ENCODE measurements around the gene LHX5. TPM values are rescaled to one million over a fixed set of nuclear protein-coding genes. Genes with fewer than 3 reads are reported as not detected.
"Not testable (repeated sequence)": the region's sequence is repeated elsewhere in the genome, so short reads cannot be mapped to it uniquely, and the experiment has no call there.

The LHX5 gene
- total and polyA plus RNA-seq, 12 donors, result not detected

DNA sequence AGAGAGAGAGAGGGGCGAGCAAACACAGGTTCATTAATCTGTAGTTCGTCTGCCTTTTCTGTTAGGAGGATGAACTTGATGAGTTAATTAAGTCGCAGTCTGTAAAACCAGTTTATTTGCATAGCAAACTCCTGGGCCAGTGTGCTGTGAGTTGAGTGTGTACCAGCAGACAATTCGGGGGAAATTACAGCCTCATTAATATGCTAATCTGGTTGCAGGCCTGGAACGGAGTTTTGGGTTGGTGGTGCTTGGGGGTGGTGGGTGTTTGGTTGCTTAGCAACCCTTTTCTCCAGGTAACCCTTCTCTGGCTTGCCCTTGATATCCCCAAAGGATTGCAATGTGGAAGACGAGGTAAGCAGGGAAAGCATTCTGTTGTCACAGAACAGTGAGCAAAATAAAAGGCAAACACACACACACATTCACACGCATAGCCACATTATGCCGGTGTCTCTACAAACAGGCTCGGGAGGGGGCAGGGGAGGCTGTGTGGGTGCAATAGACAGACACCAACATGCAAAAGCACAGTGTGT, 29.2 kb upstream of the LHX5 start:
- peaks cover 0 to 18% (median 0%) of the 10 kb centered on the region in 11 donors for H3K9me3 ChIP-seq
- intact Hi-C loops (cut with DNase I), result no loop called here
- H3K27me3 ChIP-seq, result peaks cover 0 to 72% (median 62%) of the 10 kb centered on the region in 7 donors
- 22 to 26% methylated on average over 9 of the region's 9 CpGs for WGBS, 2 donors
- H3K4me3 ChIP-seq, result no peak overlapping the region
- TF ChIP-seq, protein P1, sequence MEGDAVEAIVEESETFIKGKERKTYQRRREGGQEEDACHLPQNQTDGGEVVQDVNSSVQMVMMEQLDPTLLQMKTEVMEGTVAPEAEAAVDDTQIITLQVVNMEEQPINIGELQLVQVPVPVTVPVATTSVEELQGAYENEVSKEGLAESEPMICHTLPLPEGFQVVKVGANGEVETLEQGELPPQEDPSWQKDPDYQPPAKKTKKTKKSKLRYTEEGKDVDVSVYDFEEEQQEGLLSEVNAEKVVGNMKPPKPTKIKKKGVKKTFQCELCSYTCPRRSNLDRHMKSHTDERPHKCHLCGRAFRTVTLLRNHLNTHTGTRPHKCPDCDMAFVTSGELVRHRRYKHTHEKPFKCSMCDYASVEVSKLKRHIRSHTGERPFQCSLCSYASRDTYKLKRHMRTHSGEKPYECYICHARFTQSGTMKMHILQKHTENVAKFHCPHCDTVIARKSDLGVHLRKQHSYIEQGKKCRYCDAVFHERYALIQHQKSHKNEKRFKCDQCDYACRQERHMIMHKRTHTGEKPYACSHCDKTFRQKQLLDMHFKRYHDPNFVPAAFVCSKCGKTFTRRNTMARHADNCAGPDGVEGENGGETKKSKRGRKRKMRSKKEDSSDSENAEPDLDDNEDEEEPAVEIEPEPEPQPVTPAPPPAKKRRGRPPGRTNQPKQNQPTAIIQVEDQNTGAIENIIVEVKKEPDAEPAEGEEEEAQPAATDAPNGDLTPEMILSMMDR (IDR thresholded peaks at IDR 0.05), result no peak
- DNase-seq (no peak), ATAC-seq (no peak)
- H3K4me1 ChIP-seq, result no peaks in the 10 kb centered on the region
- H3K36me3 ChIP-seq, result no peaks in the 10 kb centered on the region
- H3K27ac ChIP-seq, result no peak overlapping the region

DNA sequence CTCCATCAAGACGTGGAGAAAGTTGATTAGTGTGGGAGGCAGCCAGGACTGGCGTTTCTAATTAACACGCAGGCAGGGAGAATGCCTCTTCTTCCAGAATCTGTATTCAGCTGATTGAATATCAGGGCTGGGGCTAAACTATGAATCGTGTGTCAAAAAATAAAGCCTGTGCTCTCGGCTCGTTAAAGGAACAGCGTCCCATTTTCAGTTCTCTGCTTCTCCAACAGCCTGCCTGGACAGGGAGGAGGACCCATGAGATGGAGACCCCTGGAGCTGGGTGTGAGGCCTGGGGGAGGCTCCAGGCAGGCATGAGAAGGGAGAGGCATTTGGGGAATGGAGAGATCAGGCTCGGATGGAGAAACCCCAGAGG, 28.6 kb upstream of the LHX5 start:
- Histone ChIP-seq H3K4me1 (no peaks in the 10 kb centered on the region), H3K9me3 (peaks cover 0 to 18% (median 0%) of the 10 kb centered on the region in 11 donors), H3K27ac (no peak overlapping the region), H3K27me3 (peaks cover 0 to 68% (median 56%) of the 10 kb centered on the region in 7 donors), H3K36me3 (no peaks in the 10 kb centered on the region), H3K4me3 (no peak overlapping the region)
- intact Hi-C loops (cut with DNase I), result no loop called here
- DNase-seq (no peak), ATAC-seq (no peak)
- WGBS, 2 donors, result 20 to 25% methylated on average over 8 of the region's 8 CpGs
- TF ChIP-seq, protein P1 (IDR thresholded peaks at IDR 0.05), result no peak

DNA sequence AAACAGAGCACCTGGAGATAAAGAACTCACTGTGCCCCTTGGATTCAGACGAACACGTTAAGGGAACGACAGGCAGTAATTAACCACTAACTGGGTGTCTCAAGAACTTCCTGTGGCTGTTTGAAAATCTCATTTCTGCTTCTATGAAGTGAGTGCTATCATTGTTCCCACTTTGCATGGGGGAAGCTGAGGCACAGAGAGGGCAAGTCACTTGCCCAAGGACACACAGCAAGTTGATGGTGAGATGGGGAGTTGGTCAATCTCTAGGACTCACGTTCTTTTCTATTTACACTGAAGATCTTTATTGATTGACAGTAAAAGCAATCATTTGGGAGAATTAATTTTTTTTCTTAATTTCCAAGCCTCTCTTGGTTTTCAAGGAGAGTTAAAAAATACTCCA, 26.8 kb upstream of the LHX5 start:
- Histone ChIP-seq H3K4me1 (no peaks in the 10 kb centered on the region), H3K9me3 (peaks cover 0 to 8% (median 0%) of the 10 kb centered on the region in 11 donors), H3K36me3 (no peaks in the 10 kb centered on the region), H3K27me3 (peaks cover 0 to 72% (median 57%) of the 10 kb centered on the region in 7 donors), H3K4me3 (no peak overlapping the region), H3K27ac (no peak overlapping the region)
- 55 to 58% methylated on average over 4 of the region's 4 CpGs for WGBS, 2 donors
- DNase-seq (no peak), ATAC-seq (no peak)
- intact Hi-C loops (cut with DNase I), result no loop called here
- TF ChIP-seq, protein P1 (IDR thresholded peaks at IDR 0.05), result no peak

DNA sequence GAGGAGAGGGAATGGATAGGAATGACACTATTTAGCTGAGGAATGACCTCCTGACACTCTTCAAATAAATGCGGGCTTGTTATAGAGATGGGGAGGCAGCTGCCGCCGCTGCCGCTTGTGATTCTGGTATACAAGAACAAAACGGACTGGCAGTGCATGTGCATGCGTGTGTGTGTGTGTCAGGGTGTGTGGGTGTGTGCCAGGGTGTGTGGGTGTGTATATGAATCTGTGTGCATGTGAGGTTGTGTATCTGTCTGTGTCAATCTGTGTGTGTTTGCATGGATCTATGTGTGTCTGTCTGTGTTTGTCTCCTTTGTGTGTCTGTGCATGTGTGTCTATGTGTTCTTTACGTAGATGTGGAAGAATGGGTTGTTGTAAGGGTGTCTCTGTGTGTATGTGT, 26.0 kb upstream of the LHX5 start:
- Histone ChIP-seq H3K36me3 (no peaks in the 10 kb centered on the region), H3K27me3 (peaks cover 0 to 67% (median 50%) of the 10 kb centered on the region in 7 donors), H3K4me3 (no peak overlapping the region), H3K4me1 (no peaks in the 10 kb centered on the region), H3K27ac (no peak overlapping the region), H3K9me3 (peaks cover 0 to 6% (median 0%) of the 10 kb centered on the region in 11 donors)
- intact Hi-C loops (cut with DNase I), result no loop called here
- 57 to 58% methylated on average over 7 of the region's 7 CpGs for WGBS, 2 donors
- no peak for DNase-seq
- no peak for ATAC-seq
- TF ChIP-seq, protein P1 (IDR thresholded peaks at IDR 0.05), result no peak

DNA sequence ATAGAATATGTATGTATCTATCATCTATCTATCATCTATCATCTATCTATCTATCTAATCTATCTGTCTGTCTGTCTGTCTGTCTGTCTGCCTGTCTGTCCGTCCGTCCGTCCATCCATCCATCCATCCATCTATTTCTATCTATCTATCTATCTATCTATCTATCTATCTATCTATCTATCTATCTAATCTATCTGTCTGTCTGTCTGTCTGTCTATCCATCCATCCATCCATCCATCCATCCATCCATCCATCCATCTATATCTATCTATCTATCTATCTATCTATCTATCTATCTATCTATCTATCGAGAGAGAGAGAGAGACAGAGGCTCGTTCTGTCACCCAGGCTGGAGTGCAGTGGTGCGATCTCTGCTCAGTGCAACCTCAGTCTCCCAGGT, 24.3 kb upstream of the LHX5 start:
- H3K4me3 ChIP-seq; H3K27ac ChIP-seq; ATAC-seq; H3K9me3 ChIP-seq; H3K36me3 ChIP-seq; DNase-seq; H3K4me1 ChIP-seq; intact Hi-C loops (cut with DNase I): not testable (repeated sequence)
- peaks cover 0 to 61% (median 41%) of the 10 kb centered on the region in 7 donors for H3K27me3 ChIP-seq
- 84 to 94% methylated on average over 6 of the region's 6 CpGs for WGBS, 2 donors
